CD4-positive, alpha-beta memory T cell (primary cell): ENCODE results near the gene PTPRN. TPM values are rescaled to one million over a fixed set of nuclear protein-coding genes. Genes with fewer than 3 reads are reported as not detected.

Experiments
- CTCF ChIA-PET: fragments of 350-600 bp; sonication (Branson Sonifier 250); formaldehyde crosslinking; loops from one replicate; lab custom pipeline; 2021; ENCODE audit warnings: inconsistent platforms; ENCODE audit not compliant: partially characterized antibody; lab: Charles Lee
- POLR2A ChIA-PET: fragments of 350-600 bp; sonication (Branson Sonifier 250); formaldehyde crosslinking; loops from one replicate; lab custom pipeline; 2021; ENCODE audit not compliant: partially characterized antibody; lab: Charles Lee
- DNase-seq, 5 donors: peaks; one replicate each; pipeline versions ENCODE4 v3.0.0 to v3.0.0-alpha.2; 2020 to 2022; ENCODE audit warnings: mixed read lengths in 1 of 5
- H3K27ac ChIP-seq: one replicate; pipeline ENCODE4 v1.7.0; 2013; ENCODE audit warnings: low read depth, low read length
- H3K27me3 ChIP-seq: 2 replicates; pipeline ENCODE4 v1.7.0; 2013; ENCODE audit warnings: mild to moderate bottlenecking, low read length, moderate library complexity; ENCODE audit not compliant: insufficient read depth
- H3K36me3 ChIP-seq: 2 replicates; pipeline ENCODE4 v1.7.0; 2013; ENCODE audit warnings: mild to moderate bottlenecking, low read length, moderate library complexity; ENCODE audit not compliant: insufficient read depth
- H3K4me1 ChIP-seq: 2 replicates; pipeline ENCODE4 v1.7.0; 2013; ENCODE audit warnings: mild to moderate bottlenecking, low read length, moderate library complexity; ENCODE audit not compliant: insufficient read depth
- H3K4me3 ChIP-seq, 2 donors: one replicate each; pipeline ENCODE4 v1.7.0; 2013; ENCODE audit warnings: low read length in 2 of 2, mild to moderate bottlenecking in 1 of 2
- H3K9me3 ChIP-seq, 2 donors: one replicate each; pipeline ENCODE4 v1.7.0; 2013; ENCODE audit warnings: low read length in 2 of 2, control low read depth in 1 of 2; ENCODE audit not compliant: control insufficient read depth in 1 of 2
- H3K27ac Mint-ChIP-seq, 7 donors: one replicate each; pipeline ENCODE4 v1.8.0; 2020 to 2021; ENCODE audit warnings: mixed read lengths in 7 of 7, mild to moderate bottlenecking in 6 of 7, inconsistent platforms in 3 of 7, moderate library complexity in 3 of 7
- H3K27me3 Mint-ChIP-seq, 2 donors: one replicate each; pipeline ENCODE4 v1.8.0; 2020 to 2021; ENCODE audit warnings: mixed read lengths in 2 of 2
- H3K36me3 Mint-ChIP-seq, 2 donors: one replicate each; pipeline ENCODE4 v1.8.0; 2020 to 2021; ENCODE audit warnings: mixed read lengths in 2 of 2, inconsistent platforms in 1 of 2, mild to moderate bottlenecking in 1 of 2
- H3K4me1 Mint-ChIP-seq, 4 donors: one replicate each; pipeline ENCODE4 v1.8.0; 2020 to 2021; ENCODE audit warnings: mixed read lengths in 4 of 4, mild to moderate bottlenecking in 1 of 4
- H3K4me3 Mint-ChIP-seq, 8 donors: one replicate each; pipeline ENCODE4 v1.8.0; 2020 to 2021; ENCODE audit warnings: mixed read lengths in 8 of 8, mild to moderate bottlenecking in 7 of 8, moderate library complexity in 6 of 8, inconsistent platforms in 3 of 8
- H3K9me3 Mint-ChIP-seq, 8 donors: one replicate each; pipeline ENCODE4 v1.8.0; 2020 to 2021; ENCODE audit warnings: mixed read lengths in 8 of 8, mild to moderate bottlenecking in 5 of 8, inconsistent platforms in 3 of 8, moderate library complexity in 1 of 8
- intact Hi-C: fragments of 100-400 bp; cut with micrococcal nuclease; formaldehyde crosslinking; loops from one replicate; pipeline ENCODE4 v1.15.1; 2023
- polyA plus RNA-seq, 2 donors: library from polyadenylated mRNA; unstranded; fragments of 300-500 nt; fragmentation: Illumina TruSeq; gene quantifications; one replicate each; pipeline ENCODE4 v1.2.3, GENCODE V29; 2021
- total RNA-seq, 2 experiments: library from RNA; stranded (reverse); gene quantifications; one replicate each; pipeline ENCODE4 v1.2.3, GENCODE V29; 2021

PTPRN gene
- total and polyA plus RNA-seq, 4 experiments from 2014 or later: 0.31 TPM; not detected in 3

DNA sequence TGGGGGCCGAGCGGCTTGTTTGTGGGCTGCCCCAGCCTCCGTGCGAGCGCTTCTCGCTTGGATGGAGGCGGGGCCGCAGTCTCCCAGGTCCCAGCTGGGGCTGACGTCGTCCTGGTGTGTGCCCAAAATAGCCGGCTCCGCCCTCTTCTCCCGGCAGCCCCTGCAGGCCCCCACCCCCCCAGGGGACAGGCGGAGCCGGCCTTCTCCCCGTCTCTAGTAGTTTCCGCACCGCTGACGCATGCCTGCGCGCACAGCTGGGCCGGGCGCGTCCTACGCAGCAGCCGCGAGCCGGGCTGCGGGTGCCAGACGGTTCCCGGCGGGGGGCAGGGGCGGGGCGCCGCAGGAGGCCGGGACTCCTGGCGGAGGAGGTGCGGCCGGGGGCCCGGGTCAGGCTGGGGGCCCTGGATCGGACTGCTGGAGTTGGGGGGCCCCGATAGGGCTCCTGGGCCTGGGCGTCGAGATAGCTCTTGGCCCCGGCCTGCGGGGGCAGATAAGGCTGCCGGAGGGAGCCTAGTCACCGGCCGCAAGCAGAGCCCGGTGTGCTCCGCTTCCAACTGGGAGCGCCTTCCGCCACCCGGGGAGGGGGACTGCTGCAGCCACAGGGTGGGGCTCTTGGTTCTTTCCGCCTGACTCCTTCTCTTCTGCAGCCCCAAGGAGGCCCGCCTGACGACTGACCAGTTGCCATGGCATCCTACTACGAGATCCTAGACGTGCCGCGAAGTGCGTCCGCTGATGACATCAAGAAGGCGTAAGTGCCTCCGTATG lies 29.9 kb downstream of the PTPRN start, which contains the start of gene DNAJB2:
TSS of gene DNAJB2 (plus strand) at position 216 of the 765 bp plus-strand sequence. CDS start at position 684, 468 bp downstream.
- Mint-ChIP-seq H3K36me3 (peaks cover 30 to 47% of the 10 kb centered on the region in 2 donors), H3K27ac (peak within 1 kb of the TSS; percentile 96 to 100 (median 100)), H3K4me3 (peak within 1 kb of the TSS; percentile 88 to 98 (median 96)), H3K4me1 (peaks cover 17 to 51% (median 40%) of the 10 kb centered on the region in 4 donors), H3K9me3 (no peaks in the 10 kb centered on the region), H3K27me3 (no peaks in the 10 kb centered on the region)
- DNase-seq: peak; percentile 98 to 100 (median 99)
- Histone ChIP-seq H3K4me1 (peaks cover 40% of the 10 kb centered on the region), H3K27me3 (no peaks in the 10 kb centered on the region), H3K9me3 (no peaks in the 10 kb centered on the region), H3K27ac (peak within 1 kb of the TSS; percentile 98), H3K36me3 (peaks cover 37% of the 10 kb centered on the region), H3K4me3 (peak within 1 kb of the TSS; percentile 48 to 71)
- ChIA-PET CTCF (interaction anchor here (0.7 to 14.0 kb wide), 15 partner anchors 10 to 120 kb away, joined by 3 to 208 read pairs (median 15); partner anchors contain the start of genes ANKZF1, ATG9A, CNPPD1 and GLB1L), POLR2A (interaction anchor here (0.5 to 10.9 kb wide), 25 partner anchors 12 to 318 kb away, joined by 3 to 338 read pairs (median 7); partner anchors contain the start of genes ABCB6, ANKZF1, ATG9A and CNPPD1)
- intact Hi-C loops: loop anchor here (1.0 to 10.0 kb wide), 10 partner anchors 16 to 385 kb away; partner anchors contain the start of genes ANKZF1, ATG9A, CHPF and NHEJ1

DNA sequence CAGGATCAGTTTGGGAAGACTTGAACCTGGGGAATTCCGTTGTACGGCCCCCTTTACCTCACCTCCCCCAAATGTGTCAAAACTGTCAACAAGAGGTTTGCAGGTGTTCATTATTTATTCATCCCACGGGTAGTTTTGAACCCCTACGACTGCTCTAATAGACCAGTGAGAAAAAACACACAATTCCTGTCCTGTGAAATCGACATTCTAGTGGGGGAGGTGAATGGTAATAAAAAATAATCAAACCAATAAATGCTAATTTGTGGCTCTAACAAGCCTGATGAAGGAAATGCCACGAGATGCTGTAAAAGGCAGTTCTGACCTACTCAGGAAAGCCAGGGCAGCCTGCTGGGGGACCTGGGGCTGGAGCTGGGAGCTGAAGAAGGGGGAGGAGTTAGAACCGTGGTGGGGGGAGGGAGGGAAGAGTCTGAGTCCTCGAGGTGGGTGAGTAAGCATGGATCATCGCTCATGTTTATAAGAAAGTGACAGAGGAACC lies 30.5 kb downstream of the PTPRN start:
- peaks cover 40% of the 10 kb centered on the region for H3K4me1 ChIP-seq
- Mint-ChIP-seq H3K9me3 (no peaks in the 10 kb centered on the region), H3K27me3 (no peaks in the 10 kb centered on the region), H3K36me3 (peaks cover 27 to 40% of the 10 kb centered on the region in 2 donors), H3K4me3 (peak overlapping the region; percentile 82 to 98 (median 93)), H3K4me1 (peaks cover 17 to 51% (median 40%) of the 10 kb centered on the region in 4 donors), H3K27ac (peak overlapping the region; percentile 96 to 100 (median 100))
- H3K27ac ChIP-seq: peak overlapping the region; percentile 98
- intact Hi-C loops: loop anchor here (1.0 to 10.0 kb wide), 10 partner anchors 17 to 384 kb away; partner anchors contain the start of genes ANKZF1, ATG9A, CHPF and NHEJ1
- POLR2A ChIA-PET: interaction anchor here (0.8 to 10.9 kb wide), 23 partner anchors 11 to 319 kb away, joined by 3 to 338 read pairs (median 7); partner anchors contain the start of genes ABCB6, ANKZF1, ATG9A and CNPPD1
- no peaks in the 10 kb centered on the region for H3K27me3 ChIP-seq
- H3K9me3 ChIP-seq: no peaks in the 10 kb centered on the region
- DNase-seq: no peak
- CTCF ChIA-PET: interaction anchor here (0.8 to 14.0 kb wide), 15 partner anchors 9 to 105 kb away, joined by 3 to 208 read pairs (median 16); partner anchors contain the start of genes ANKZF1, ATG9A, CNPPD1 and GLB1L
- peak overlapping the region in 1 of 2 donors; percentile 63 for H3K4me3 ChIP-seq
- peaks cover 31% of the 10 kb centered on the region for H3K36me3 ChIP-seq

DNA sequence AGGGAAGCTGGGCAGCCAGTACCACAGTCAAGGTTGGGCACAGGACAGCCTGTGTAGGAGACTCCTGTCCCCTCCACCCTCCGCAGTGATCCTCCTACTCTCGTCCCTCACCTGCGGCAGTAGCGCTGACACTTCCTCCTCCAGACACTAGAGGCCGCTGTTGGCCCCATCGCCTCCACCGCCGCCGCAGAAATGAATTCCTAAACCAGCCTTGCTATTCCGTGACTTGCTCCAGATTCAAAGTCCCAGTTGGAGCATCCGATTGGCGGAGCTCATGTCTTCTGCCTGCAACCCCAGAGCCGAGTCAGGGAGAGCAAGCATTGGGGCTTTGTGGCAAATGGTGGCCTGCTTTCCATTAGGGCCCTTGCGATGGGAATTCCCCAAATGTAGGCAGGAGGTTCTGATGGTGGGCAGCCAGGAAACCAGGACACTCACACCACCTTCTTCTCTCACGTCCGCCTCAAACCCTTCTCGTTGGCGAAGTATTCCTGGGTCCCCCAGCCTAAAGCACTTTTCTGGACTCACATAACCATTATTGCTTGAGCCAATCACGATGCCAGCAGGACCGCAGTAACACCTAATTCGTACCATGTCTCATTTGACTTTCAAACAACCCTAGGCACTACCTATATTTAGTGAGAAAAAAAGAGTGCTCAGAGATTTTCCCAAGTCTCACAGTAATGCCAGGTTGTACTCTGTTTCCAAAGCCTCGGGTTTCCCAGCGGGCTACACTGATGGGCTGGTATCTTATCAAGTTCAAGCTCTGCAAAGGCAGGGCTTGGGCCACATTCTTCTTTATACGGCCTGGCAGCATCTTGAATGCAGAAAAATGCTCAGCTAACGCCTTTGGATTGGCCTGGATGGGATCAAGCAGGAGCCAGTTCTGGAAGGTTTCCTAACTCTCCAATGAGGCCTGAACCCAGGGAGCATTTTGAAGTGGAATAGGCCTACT lies 31.2 kb downstream of the PTPRN start:
- Histone ChIP-seq H3K27me3 (no peaks in the 10 kb centered on the region), H3K4me3 (peak overlapping the region in 1 of 2 donors; percentile 53), H3K27ac (peak overlapping the region; percentile 98), H3K9me3 (no peaks in the 10 kb centered on the region), H3K4me1 (peaks cover 40% of the 10 kb centered on the region), H3K36me3 (peaks cover 23% of the 10 kb centered on the region)
- H3K27me3 Mint-ChIP-seq: peaks cover 0 to 1% of the 10 kb centered on the region in 2 donors
- peaks cover 17 to 48% (median 39%) of the 10 kb centered on the region in 4 donors for H3K4me1 Mint-ChIP-seq
- H3K4me3 Mint-ChIP-seq: peak overlapping the region; percentile 79 to 98 (median 93)
- peaks cover 23 to 33% of the 10 kb centered on the region in 2 donors for H3K36me3 Mint-ChIP-seq
- POLR2A ChIA-PET: interaction anchor here (0.6 to 10.9 kb wide), 15 partner anchors 14 to 110 kb away, joined by 3 to 338 read pairs (median 23); partner anchors contain the start of genes ABCB6, ANKZF1, ATG9A and CNPPD1
- no peaks in the 10 kb centered on the region for H3K9me3 Mint-ChIP-seq
- intact Hi-C loops: loop anchor here (1.0 to 10.0 kb wide), 4 partner anchors 71 to 383 kb away; partner anchors contain the start of genes CHPF, TMEM198 and ZFAND2B
- peak overlapping the region; percentile 96 to 100 (median 100) for H3K27ac Mint-ChIP-seq
- CTCF ChIA-PET: interaction anchor here (0.6 to 14.0 kb wide), 23 partner anchors 9 to 882 kb away, joined by 3 to 208 read pairs (median 11); partner anchors contain the start of genes ABCB6, ANKZF1, ATG9A and CNPPD1
- DNase-seq: peak; percentile 71 to 80 (median 72)

DNA sequence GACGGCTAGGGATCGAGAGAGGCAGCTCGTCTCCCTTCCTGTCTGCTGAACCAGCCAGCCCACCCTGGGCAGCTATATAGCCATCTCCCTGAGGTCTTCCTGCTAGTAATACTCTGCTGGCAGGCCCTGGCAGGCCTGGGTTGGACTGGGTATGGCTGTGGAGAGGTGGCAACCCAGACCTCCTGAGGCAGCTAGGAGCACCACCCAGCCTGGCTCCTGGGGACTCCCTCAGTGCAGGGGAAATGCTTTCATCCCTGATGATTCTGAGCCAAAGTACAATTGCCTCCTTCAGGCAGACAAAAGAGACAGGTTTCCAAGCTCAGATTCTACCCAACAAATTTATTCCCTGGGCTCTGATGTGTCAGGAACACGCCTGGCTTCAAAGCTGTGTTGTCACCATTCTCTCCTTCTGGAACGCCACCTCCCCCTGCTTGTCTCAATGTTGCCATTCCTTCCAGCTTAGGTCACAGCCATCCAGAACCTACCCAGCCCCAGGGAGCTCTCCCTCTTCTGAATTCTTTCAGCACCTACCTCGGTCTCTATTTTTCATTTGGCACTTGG lies 34.8 kb downstream of the PTPRN start:
- no peaks in the 10 kb centered on the region for H3K36me3 ChIP-seq
- peaks cover 0 to 3% of the 10 kb centered on the region in 2 donors for H3K27me3 Mint-ChIP-seq
- no peaks in the 10 kb centered on the region for H3K9me3 Mint-ChIP-seq
- H3K4me1 Mint-ChIP-seq: peaks cover 13 to 21% (median 18%) of the 10 kb centered on the region in 4 donors
- peaks cover 18% of the 10 kb centered on the region for H3K4me1 ChIP-seq
- DNase-seq: peak in 1 of 5 donors; percentile 15
- H3K27ac Mint-ChIP-seq: peak overlapping the region in 1 of 7 donors; percentile 23
- H3K27ac ChIP-seq: no peak overlapping the region
- POLR2A ChIA-PET: interaction anchor here (0.8 to 1.6 kb wide), 3 partner anchors 21 to 27 kb away, joined by 3 read pairs; no protein-coding TSS in a partner anchor
- H3K9me3 ChIP-seq: no peaks in the 10 kb centered on the region
- H3K36me3 Mint-ChIP-seq: peaks cover 0 to 2% of the 10 kb centered on the region in 2 donors
- no peaks in the 10 kb centered on the region for H3K27me3 ChIP-seq
- CTCF ChIA-PET: interaction anchor here (1.0 to 14.0 kb wide), 5 partner anchors 11 to 36 kb away, joined by 3 to 208 read pairs (median 5); no protein-coding TSS in a partner anchor
- no peak overlapping the region for H3K4me3 ChIP-seq
- H3K4me3 Mint-ChIP-seq: no peak overlapping the region
- intact Hi-C loops: loop anchor here (10.0 kb wide), 1 partner anchor 380 kb away; no protein-coding TSS in a partner anchor

DNA sequence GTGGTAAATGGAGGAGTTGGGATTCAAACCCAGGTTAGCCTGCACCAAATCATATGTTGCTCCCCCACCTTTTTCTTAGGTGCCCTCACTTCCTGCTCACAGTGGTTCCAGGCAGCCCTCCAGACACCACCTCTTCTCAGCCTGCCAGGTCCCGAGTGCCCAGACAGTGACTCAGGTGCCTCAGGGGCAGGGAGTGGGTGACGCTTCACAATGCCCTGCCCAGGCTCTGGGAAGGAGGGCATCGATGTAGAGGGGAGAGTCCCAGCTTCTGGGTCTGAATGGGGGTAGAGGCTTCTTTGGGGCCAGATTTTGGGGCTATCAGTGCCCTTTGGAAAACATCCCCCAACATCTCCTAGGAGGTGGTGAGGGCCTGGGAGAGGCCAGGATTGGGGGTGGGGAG lies 35.3 kb downstream of the PTPRN start:
- Mint-ChIP-seq H3K4me3 (no peak overlapping the region), H3K36me3 (peaks cover 0 to 2% of the 10 kb centered on the region in 2 donors), H3K27ac (peak overlapping the region in 1 of 7 donors; percentile 23), H3K9me3 (no peaks in the 10 kb centered on the region), H3K4me1 (peaks cover 13 to 18% (median 17%) of the 10 kb centered on the region in 4 donors), H3K27me3 (peaks cover 0 to 3% of the 10 kb centered on the region in 2 donors)
- H3K4me3 ChIP-seq: no peak overlapping the region
- no peaks in the 10 kb centered on the region for H3K27me3 ChIP-seq
- ChIA-PET POLR2A (interaction anchor here (0.8 to 1.1 kb wide), 2 partner anchors 24 to 26 kb away, joined by 3 read pairs; no protein-coding TSS in a partner anchor), CTCF (interaction anchor here (1.0 to 14.0 kb wide), 5 partner anchors 11 to 35 kb away, joined by 3 to 208 read pairs (median 5); no protein-coding TSS in a partner anchor)
- intact Hi-C loops: loop anchor here (10.0 kb wide), 1 partner anchor 379 kb away; no protein-coding TSS in a partner anchor
- no peaks in the 10 kb centered on the region for H3K36me3 ChIP-seq
- no peak overlapping the region for H3K27ac ChIP-seq
- no peaks in the 10 kb centered on the region for H3K9me3 ChIP-seq
- peak in 1 of 5 donors; percentile 31 for DNase-seq
- H3K4me1 ChIP-seq: peaks cover 17% of the 10 kb centered on the region
